NCI-H1694 (cell line): ENCODE data around the gene COPZ1.
"Not testable (repeated sequence)": the region's sequence is repeated elsewhere in the genome, so short reads cannot be mapped to it uniquely, and the experiment has no call there.

Experiments
- DNase-seq: peaks from one replicate; lab custom pipeline; 2025; lab: John Stamatoyannopoulos, UW

Gene COPZ1

DNA sequence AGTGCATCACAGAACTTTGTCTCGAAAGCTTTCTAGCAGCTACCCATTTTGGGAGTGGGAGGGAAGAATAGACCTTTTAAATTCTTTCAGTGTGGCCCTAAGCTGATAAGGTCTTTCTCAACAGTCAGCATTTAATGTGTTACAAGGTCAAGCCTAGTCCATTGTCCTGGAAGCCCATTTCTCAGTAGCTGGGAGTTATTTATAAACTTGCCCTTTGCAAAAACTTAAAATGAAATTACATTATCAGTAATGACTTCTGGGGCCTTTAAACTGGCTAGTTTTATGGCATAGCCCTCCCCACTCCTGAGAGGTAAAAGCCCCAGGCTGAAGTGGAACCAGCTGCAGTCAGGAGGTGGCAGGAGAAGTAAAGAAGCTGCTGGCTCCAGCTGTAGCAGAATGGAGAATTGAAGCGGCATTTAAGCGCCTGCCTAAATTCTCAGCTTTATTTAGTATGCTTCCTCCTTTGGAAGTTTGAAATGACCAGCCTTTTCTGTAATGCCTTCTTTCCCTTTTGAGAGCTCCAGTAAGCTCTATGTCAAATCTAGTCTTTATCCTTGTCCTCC, 12.4 kb downstream of the COPZ1 start:
- DNase-seq = no peak

DNA sequence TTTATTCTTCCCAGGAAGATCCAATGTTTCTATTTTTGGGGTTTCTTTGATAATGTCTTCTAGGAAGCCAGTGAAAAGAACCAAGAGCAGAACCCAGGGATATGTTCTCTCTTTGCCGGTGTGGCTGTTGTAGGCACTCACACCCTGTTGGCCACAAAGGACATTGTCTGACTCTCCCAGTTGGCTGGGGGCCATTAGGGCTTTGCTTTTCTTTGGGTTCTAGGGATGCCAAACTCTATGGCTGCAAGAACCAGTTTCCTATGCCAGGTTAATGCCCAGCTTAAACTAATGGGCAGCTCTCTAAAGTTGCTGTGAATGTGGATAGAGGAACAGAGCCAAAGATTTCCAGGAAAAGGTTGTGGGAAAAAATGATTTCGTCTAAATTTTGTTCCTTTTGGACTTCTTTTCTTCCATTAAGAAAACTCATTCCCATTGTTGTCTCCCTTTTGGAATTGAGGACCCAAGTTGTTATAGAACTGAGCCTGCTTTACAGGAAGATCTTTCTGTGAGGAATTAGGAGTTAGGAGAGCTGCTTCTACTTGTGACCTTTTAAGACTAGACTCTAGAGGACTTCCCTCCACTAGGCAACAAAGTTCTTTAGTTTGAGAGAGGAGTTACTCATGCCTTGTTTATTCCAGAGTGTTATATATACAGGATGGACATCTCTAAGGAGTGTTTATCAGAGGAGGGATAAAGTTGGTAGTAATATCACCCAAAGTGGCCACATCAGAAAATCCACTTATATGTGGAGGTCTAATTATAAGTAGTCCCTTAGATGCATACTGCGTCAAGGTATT, 13.1 kb downstream of the COPZ1 start:
- no peak for DNase-seq

DNA sequence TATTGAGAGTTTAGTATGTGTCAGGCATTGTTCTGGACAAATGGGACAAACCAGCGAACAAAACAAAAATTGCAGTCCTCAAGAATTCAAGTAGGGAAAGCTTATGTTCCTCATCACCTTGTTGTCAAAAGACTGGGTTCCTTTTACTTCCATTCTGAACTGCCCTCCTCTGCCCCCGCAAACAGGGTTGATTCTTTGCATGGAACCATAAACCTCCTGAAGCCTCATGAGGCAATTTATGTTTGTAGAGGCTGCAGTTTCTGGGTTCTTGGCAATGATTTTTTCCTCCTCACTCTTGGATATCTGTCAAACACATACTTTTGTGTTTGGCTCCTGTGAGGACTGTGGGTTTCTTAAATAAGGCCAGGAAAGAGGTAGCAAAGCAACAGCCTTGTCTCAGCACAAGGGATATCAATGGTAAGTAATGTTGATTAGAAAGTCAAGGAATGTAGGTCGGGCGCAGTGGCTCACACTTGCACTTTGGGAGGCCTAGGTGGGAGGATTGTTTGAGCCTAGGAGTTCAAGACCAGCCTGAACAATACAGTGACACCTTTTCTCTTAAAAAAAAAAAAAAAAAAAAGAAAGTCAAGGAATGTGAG, 13.9 kb downstream of the COPZ1 start:
- no peak for DNase-seq

GRCh38 chr12:54340846-54341245, 15.9 kb downstream of the COPZ1 start:
- no peak for DNase-seq

DNA sequence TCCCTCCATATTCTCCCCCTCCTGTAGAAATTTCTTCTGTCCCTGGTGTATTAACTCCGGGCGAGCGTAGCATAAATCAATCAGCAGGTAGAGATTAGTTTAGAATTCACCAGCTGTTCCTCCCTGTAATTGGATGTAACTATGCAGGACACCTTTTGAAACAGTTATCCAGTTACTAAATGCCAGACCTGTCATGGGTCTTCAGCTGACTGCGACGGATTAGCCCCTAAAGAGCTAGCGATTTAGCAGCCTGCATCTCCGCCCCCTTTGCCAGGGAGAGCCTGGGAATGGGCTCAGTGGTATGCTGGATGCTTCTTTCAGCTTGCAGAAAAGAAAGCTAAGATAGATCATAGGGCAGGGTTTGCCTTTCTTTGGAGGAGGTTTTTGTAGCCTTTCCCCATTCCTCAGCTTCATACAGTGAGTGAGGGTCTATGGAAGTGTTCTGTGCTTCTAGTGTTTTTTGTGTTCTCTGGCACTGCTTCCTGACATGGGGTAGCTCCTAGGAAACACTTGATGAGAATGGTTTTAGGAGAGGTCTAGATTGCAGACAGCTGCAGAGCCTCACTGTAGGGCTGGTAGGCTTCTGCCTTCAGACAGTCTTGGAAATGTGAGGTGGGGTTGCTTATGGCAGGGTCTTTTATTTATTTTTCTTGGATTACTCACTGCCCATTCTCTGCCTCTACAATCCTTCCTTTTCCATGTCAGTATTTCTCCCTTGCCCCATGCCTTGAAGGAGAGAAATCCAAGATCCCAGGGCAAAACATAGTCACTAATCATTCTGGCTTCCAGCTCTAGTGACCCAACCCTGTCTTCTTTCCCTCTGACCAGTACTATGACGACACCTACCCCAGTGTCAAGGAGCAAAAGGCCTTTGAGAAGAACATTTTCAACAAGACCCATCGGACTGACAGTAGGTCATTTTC, 16.7 kb downstream of the COPZ1 start:
- DNase-seq = no peak

- DNase-seq = no peak
Observed at GRCh38 chr12:54349036-54349435, 24.1 kb downstream of the COPZ1 start.

- DNase-seq = peak; percentile 18
Observed at GRCh38 chr12:54349679-54350078, 24.7 kb downstream of the COPZ1 start.

DNA sequence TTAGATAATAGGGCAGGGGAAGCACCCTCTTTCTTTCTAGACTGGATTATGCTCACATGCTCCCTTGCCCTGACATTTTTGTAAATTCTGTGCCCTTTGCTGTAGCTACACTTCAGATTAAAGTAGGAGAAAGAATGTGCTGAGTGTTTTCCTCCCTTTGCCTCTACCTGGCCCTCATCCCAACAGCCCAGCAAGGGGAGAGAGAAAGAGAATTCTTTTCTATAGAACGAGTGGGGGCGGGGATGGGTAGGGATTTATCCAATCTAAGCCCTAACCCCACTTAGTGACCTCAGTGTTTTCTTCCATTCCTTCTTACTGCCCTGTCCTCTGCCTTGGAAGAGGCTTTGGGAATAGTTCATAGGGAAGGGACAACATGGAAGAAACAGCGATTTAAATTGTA, 25.8 kb downstream of the COPZ1 start:
- DNase-seq = no peak

DNA sequence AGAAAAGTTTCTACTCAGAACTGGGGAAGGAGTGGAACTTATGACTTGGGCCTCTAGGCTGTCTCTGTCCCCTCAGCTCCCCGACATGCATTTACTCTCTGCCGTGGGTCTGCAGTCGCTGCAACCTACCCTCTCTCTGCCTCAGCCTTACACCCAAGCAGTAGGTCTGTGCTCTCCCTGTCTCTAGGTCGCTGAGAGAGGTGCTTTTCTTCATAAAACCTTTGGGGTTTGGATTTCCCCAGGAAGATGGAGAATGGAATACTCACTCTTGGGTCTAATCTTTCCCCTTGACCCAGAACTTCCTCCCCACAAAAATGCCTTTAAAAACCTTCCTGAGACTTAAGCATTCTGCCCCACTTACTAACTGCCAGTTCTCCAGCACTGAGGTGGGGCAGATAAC, 26.4 kb downstream of the COPZ1 start:
- DNase-seq = no peak

DNA sequence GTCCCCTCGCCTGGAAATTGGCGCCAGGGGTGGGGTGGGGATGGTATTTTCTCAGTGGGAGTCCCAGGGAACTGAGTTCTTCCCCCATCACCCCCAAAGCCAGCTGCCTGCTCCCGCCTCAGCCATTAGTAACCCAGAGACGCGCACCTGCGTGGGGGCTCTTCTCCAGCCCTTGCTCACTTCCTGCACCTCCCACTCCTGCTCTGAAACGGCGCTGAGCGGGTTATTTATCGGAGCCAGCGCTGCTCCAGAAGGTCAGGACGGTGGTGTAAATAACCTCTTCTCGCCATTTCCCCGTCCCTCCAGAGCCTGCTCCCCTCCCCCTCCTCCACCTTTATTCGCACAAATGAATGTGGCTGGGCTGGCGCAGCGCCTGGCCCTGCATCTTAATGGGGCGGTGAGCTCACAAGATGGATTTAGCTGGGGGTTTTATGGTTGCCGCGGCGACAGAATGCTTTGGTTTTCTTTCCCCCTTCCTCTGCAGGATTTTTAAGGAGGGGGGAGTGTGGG, 27.1 kb downstream of the COPZ1 start:
- peak; percentile 40 for DNase-seq

DNA sequence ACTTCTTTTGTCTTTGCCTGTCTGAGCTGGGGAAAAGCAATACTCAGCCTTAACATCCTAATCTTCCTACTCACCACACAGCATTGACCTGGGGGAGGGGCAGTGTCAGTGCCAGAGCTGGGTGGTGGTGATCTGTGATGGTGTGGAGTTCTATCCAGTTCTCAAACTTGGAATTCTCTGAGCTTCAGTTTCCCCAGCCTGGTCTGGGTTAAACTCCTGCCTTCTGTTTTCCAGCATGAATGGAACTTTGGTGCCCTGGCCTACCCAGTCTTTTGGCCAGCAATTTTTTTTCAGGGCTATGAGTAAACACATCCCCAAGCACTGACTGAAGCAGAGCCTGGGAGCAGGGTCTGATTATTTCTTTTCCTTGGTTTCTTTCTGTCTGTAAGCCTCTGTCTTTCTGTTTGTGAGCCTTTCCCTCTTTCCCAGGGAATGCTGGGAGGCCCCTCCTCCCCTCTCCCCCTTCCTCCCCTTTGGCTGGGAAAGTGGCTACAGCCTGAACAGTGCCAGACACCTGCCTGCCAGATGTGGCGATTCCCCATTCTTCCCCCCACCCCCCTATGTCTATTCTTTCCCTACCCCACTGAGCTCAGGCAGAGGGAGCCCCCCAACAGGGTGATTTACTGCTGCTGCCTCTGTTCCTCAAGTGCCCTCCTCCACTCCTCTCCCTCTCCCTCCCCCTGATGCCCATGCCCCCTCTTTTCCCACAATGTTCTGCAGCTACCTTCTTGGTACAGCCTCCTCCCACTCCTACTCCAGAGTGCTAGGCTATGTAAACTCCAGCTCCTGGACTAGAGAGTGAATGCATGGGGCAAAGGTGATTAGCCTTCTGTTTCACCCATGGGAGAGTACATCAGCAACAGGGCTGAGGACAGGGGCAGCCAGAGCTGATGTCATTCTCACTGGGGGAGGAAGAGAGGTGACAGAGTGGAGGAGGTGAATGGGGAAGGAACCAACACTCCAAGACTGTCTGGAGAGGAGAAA, 28.3 kb downstream of the COPZ1 start:
- DNase-seq = peak; percentile 14

- not testable (repeated sequence) for DNase-seq
Observed at GRCh38 chr12:54354271-54354670, 29.3 kb downstream of the COPZ1 start.

- DNase-seq = no peak
Observed at GRCh38 chr12:54355104-54355815, 30.3 kb downstream of the COPZ1 start.

GRCh38 chr12:54356228-54356627, 31.3 kb downstream of the COPZ1 start:
- DNase-seq = no peak

GRCh38 chr12:54356951-54357356, 32.0 kb downstream of the COPZ1 start:
- no peak for DNase-seq

DNA sequence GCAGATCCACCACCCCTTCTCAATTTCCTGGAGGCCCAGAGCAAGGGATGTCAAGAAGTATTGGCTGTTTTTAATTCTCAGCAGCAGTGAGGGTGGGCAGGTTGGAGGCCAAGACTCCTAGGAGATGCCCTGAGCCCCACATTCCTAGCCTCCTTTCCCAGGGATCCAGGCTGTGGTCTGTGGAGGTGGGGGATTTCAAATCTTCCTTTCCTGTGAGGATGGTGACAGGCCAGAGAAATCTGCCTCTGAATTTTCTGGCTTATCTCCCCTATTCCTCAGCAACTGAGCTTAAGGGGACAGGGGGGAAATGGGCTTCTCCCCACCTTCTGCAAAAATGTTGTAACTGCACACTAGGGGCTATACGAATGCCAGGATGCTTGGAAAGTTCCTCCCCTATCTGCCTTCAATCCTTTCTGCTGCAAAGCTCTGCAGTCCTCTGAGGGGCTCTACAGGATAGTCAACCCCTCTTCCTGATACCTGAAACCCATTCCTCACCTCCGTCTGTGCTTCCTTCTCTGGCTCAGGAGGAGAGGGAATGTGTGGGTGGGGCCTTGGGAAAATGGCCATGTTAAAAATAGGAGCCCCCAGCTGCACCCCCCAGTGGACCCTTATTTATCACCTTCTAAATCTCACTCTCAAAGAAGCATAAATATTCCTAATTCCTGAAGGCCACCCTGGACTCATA, 32.7 kb downstream of the COPZ1 start:
- DNase-seq = no peak

GRCh38 chr12:54358191-54358944, 33.4 kb downstream of the COPZ1 start:
- DNase-seq = peak; percentile 38

DNA sequence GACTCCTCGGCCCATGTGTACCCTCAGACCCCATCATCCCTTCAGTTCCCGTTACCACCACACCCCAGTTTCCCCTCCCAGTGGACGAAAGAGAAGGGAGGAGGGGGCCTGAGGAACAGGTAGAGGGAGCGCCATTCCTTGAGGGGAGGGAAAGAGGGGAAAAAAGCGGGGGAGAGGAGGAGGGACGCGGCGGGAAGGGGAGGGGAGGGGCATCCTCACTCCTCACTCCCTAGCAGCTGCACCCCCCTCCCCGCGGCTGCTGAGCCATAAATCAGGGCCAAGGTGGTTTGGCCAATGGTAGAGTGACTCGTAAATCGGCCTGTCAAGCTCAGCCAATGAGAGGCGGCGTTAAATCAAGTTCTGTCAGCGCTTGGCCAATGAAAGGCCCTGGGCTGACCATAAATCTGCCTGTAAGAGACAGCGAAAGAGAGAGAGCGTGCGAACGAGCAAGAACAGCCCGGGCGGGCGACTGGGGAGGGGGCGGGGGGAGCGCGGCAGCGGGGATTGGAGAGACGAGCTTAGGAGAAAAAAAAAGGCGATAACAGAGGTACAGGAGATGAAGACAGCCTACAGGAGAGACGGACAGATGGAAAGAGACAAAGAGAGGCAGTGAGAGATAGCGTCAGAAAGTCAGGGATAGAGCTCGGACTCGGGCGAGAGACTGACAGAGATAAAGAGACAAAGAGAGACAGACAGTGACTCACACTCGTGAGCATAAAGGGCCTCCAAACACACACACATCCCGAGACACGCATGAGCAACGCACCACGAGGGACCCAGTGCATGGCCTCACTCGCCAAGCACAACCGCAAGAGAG, 34.2 kb downstream of the COPZ1 start:
- peak; percentile 98 for DNase-seq
